Subcutaneous abdominal adipose tissue (tissue), 5 donors: Measurements from ENCODE around the gene TMEM18.
"Not testable (repeated sequence)": the region's sequence is repeated elsewhere in the genome, so short reads cannot be mapped to it uniquely, and the experiment has no call there.

Experiments used
- H3K27ac ChIP-seq: one replicate; pipeline ENCODE4 v1.7.0; 2013; ENCODE audit warnings: low read depth, mild to moderate bottlenecking, inconsistent platforms, low read length, moderate library complexity
- H3K27me3 ChIP-seq, 5 donors: one replicate each; pipeline ENCODE4 v1.7.0; 2013; ENCODE audit warnings: low read length in 5 of 5, inconsistent platforms in 1 of 5; ENCODE audit not compliant: control insufficient read depth in 5 of 5, insufficient read depth in 4 of 5
- H3K36me3 ChIP-seq, 5 donors: one replicate each; pipeline ENCODE4 v1.7.0; 2013; ENCODE audit warnings: low read length in 5 of 5; ENCODE audit not compliant: control insufficient read depth in 5 of 5, insufficient read depth in 5 of 5
- H3K4me1 ChIP-seq, 5 donors: one replicate each; pipeline ENCODE4 v1.7.0; 2013; ENCODE audit warnings: low read length in 5 of 5, mild to moderate bottlenecking in 3 of 5, moderate library complexity in 1 of 5; ENCODE audit not compliant: control insufficient read depth in 5 of 5, insufficient read depth in 5 of 5
- H3K4me3 ChIP-seq, 5 donors: one replicate each; pipeline ENCODE4 v1.7.0; 2013; ENCODE audit warnings: low read length in 5 of 5, low read depth in 1 of 5
- H3K9ac ChIP-seq, 5 donors: one replicate each; pipeline ENCODE4 v1.7.0; 2013; ENCODE audit warnings: low read length in 5 of 5, mild to moderate bottlenecking in 4 of 5, moderate library complexity in 3 of 5
- H3K9me3 ChIP-seq, 5 donors: one replicate each; pipeline ENCODE4 v1.7.0; 2013; ENCODE audit warnings: low read length in 5 of 5; ENCODE audit not compliant: control insufficient read depth in 5 of 5
- donor health status: healthy.
- donor health status: healthy.
- donor health status: healthy.
- donor health status: healthy.
- donor health status: healthy.

TMEM18 gene

DNA sequence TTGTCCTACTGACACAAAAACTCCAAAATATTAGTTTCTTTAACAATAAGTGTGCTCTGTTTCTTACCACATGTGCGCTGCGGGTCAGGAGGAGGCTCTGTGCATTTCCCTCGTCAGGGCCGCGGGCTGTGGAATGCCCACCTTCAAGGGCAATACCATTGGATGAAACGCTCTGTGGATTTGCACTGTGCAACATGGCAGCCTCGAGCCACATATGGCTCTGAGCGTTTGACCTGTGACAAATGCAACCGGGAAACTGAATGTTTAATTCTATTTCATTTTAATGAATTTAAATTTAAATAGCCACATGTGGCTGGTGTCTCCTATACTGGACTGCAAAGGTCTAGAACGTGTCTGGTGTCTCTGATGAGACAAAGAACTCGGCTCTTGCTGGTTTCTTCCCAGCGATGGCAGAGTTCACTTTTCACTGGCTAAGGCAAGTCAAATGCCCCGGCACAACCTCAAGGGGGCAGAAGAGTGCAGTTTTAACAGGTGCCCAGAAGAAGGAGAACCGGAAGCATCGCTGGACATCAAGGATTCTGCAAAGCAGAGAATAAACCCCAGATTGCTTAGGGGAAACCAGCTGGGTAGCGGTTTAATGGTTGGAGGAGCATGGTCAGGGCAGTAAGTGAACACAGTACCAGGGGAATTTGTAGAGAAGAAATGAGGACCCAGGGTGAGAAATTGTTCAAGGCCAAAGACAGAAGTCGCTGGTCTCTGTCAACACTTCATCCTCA, 37.0 kb upstream of the TMEM18 start:
- H3K4me1 ChIP-seq = peaks cover 0 to 7% (median 0%) of the 10 kb centered on the region in 5 donors
- H3K9ac ChIP-seq = no peak overlapping the region
- peaks cover 0 to 7% (median 3%) of the 10 kb centered on the region in 5 donors for H3K27me3 ChIP-seq
- no peak overlapping the region for H3K27ac ChIP-seq
- H3K9me3 ChIP-seq = no peaks in the 10 kb centered on the region
- no peaks in the 10 kb centered on the region for H3K36me3 ChIP-seq
- no peak overlapping the region for H3K4me3 ChIP-seq

DNA sequence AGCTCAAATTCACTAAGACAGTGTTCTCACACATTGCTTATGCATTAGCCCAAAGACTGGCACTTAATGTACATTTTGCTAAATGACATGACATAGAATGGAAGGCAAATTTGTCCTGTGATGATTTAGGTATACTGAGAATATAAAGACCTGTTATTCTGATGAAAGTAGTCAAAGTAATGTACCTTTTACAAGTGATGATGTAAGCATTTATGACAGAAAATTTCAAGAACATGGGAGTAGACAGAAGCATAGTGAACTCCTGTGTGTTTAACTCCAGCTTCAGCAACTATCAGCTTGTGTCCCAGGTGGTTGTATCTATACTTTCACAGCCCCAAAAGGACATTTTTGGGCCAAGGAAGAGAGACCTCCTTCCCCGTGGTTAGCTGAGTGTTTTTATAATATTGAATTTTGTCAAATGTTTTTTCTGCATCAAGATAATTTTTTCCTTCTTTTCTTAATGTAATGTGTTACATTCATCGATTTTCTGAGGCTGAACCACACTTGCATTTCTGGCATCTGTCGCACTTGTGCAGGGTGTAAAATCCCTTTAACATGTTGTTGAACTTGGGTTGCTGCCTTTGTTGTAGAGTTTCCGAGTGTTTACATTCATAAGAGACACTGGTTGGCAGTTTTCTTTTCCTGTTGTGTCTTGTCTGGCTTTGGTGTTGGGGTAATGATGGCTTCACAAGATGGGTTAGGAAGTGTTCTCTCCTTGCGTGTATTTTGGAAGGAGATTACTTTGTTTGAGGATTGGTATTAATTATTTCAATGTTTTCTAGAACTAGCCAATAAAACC, 33.9 kb upstream of the TMEM18 start:
- Histone ChIP-seq H3K9me3 (no peaks in the 10 kb centered on the region), H3K4me1 (peaks cover 0 to 10% (median 0%) of the 10 kb centered on the region in 5 donors), H3K9ac (no peak overlapping the region), H3K4me3 (no peak overlapping the region), H3K36me3 (no peaks in the 10 kb centered on the region), H3K27me3 (peaks cover 0 to 3% (median 0%) of the 10 kb centered on the region in 5 donors), H3K27ac (no peak overlapping the region)

DNA sequence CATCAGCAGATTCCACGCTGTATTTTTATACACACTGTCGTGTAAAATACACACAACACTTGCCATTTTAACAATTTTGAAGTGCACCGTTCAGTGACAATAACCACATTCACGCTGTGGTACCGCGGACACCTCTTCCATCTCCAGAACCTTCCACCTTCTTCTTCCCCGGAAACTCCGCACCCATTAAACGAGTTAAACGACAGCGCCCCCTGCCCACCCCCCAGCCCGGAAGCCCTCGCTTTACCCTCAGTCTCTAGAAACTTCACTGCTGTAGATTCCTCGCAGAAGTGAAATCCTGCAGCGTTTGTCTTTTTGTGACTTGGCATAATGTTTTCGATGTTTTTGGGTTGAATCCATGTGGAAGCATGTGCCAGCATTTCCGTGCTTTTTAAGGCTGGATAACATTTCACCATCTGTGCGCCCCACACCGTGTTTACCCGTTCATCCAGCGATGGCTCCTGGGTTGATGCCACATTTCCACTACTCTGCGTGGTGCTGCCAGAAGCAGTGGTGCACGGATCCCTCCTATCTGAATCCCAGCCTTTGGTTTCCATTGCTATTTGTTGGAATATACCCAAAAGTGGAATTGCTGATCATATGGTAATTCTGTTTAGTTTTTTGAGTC, 32.0 kb upstream of the TMEM18 start:
- Histone ChIP-seq H3K27me3 (no peaks in the 10 kb centered on the region), H3K9me3 (no peaks in the 10 kb centered on the region), H3K4me1 (peaks cover 0 to 8% (median 0%) of the 10 kb centered on the region in 5 donors), H3K9ac (no peak overlapping the region), H3K4me3 (peak overlapping the region in 2 of 5 donors; percentile 14 to 39), H3K36me3 (no peaks in the 10 kb centered on the region), H3K27ac (no peak overlapping the region)

- H3K4me3 ChIP-seq = no peak overlapping the region
- H3K27ac ChIP-seq = no peak overlapping the region
- H3K27me3 ChIP-seq = no peaks in the 10 kb centered on the region
- peaks cover 0 to 7% (median 0%) of the 10 kb centered on the region in 5 donors for H3K4me1 ChIP-seq
- H3K9ac ChIP-seq = no peak overlapping the region
- no peaks in the 10 kb centered on the region for H3K9me3 ChIP-seq
- H3K36me3 ChIP-seq = no peaks in the 10 kb centered on the region
Measured at GRCh38 chr2:708667-709066, 31.5 kb upstream of the TMEM18 start.

DNA sequence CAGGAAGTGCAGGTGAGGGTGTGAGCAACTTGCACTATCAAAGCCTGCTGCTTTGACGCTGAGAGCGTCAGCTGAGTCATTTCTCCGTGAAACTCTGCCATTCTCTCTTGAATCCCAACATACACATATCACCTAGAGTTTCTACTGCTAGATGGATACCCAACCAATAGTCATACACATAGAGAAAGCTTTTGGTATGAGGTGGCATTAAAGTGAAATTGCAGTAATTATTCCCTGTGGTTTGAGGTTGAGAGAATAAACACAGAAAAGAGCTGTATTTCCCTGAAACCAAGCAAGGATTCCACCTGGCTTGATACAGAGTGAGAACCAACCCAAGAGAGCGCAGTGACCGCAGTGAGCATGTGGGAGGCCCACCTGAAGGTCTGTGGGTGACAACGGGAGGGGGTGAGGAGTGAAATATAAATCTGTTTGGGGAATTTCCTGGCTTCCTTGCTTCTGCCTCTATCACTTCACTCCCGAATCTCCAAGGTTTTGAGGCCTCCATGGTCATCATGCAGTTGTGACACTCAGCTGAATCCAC, 28.8 kb upstream of the TMEM18 start:
- Histone ChIP-seq H3K27me3 (no peaks in the 10 kb centered on the region), H3K27ac (no peak overlapping the region), H3K4me3 (no peak overlapping the region), H3K4me1 (peaks cover 0 to 7% (median 0%) of the 10 kb centered on the region in 5 donors), H3K36me3 (no peaks in the 10 kb centered on the region), H3K9me3 (no peaks in the 10 kb centered on the region), H3K9ac (no peak overlapping the region)

DNA sequence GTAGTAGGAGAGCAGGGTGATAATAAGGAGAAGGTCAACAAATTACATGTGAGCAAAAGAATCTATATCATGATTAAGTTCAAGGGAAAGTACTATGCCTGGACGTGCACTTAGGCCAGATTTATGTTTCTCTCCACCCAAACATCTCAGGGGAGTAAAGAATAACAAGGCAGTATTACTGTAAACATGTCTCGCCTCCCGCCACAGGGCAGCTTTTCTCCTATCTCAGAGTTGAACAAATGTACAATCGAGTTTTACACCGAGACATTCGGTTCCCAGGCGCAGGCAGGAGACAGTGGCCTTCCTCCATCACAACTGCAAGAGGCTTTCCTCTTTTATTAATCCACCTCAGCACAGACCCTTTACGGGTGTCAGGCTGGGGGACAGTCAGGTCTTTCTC, 25.6 kb upstream of the TMEM18 start:
- not testable (repeated sequence) for H3K4me1 ChIP-seq, H3K27me3 ChIP-seq, H3K27ac ChIP-seq, H3K9me3 ChIP-seq, H3K36me3 ChIP-seq, H3K4me3 ChIP-seq, H3K9ac ChIP-seq

DNA sequence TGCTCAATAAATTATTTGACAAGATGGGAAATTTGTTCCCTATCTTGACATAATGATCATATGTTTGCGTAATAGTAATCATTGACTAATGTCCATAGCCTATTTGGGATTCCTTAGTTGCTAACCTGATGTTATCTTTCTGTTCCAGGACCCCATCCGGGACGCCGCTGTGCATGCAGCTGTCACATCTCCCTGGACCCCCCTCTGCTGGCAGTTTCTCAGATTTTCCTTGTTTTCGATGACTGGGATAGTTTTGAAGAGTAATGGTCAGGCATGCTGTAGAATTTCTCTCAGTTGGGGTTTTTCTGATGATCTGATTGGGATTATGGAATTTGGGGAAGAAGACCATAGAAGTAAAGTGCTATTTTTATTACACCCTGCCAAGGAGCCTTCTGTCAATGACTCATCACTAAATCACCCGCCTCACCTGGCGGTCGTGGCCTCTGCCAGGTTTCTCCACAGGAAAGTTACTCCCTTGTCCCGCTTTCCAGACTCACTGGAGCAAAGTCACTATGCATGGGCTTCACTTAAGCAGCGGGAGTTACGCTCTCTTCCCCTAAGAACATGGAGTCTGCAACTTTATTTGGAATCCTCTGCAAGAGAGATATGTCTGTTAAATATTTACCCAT, 19.9 kb upstream of the TMEM18 start:
- H3K36me3 ChIP-seq = no peaks in the 10 kb centered on the region
- no peak overlapping the region for H3K27ac ChIP-seq
- H3K4me3 ChIP-seq = no peak overlapping the region
- peaks cover 0 to 2% (median 0%) of the 10 kb centered on the region in 5 donors for H3K9me3 ChIP-seq
- no peaks in the 10 kb centered on the region for H3K27me3 ChIP-seq
- no peak overlapping the region for H3K9ac ChIP-seq
- peaks cover 0 to 10% (median 6%) of the 10 kb centered on the region in 5 donors for H3K4me1 ChIP-seq

DNA sequence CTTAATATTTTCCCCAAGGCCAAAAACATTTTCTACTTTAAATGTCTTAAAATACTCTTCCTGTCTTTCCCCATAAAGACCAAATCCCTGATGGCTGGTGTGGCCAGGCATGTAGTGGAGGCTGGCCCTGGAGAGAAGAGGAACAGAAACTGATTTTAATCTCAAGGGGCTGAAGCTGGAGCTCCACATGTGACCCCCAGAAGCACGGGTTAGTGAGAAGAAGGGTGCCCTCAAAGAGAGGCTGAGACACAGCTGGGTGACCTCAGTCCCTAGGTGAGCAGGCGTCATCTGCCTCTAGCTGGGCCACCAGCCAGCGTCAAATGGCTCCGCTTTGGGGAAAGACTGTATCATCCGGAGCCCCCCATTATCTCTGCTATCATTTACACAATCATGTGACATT, 19.3 kb upstream of the TMEM18 start:
- no peaks in the 10 kb centered on the region for H3K27me3 ChIP-seq
- peaks cover 0 to 2% (median 0%) of the 10 kb centered on the region in 5 donors for H3K9me3 ChIP-seq
- H3K4me1 ChIP-seq = peaks cover 0 to 10% (median 6%) of the 10 kb centered on the region in 5 donors
- no peak overlapping the region for H3K9ac ChIP-seq
- no peak overlapping the region for H3K4me3 ChIP-seq
- no peaks in the 10 kb centered on the region for H3K36me3 ChIP-seq
- no peak overlapping the region for H3K27ac ChIP-seq

GRCh38 chr2:694906-695510, 17.8 kb upstream of the TMEM18 start:
- Histone ChIP-seq H3K4me3 (no peak overlapping the region), H3K9me3 (peaks cover 0 to 2% (median 0%) of the 10 kb centered on the region in 5 donors), H3K36me3 (no peaks in the 10 kb centered on the region), H3K27me3 (no peaks in the 10 kb centered on the region), H3K9ac (peak overlapping the region in 1 of 5 donors; percentile 12), H3K27ac (no peak overlapping the region), H3K4me1 (peaks cover 0 to 14% (median 12%) of the 10 kb centered on the region in 5 donors)
